ENCODE measurements around the gene KLF6.

- TF ChIP-seq POLR2A (IDR thresholded peaks at IDR 0.05; ENCODE audit: low read length) (peak; percentile 82), GATA1 (IDR thresholded peaks at IDR 0.05; ENCODE audit: low read depth, low read length) (no peak)
Measured at GRCh38 chr10:3785851-3786271, 852 bp upstream of the KLF6 start.

Measured in erythroblast (primary cell).